ENCODE measurements around the gene BSX.
A peak's percentile ranks its signal among the peaks of the same experiment; 100 is the strongest.

The BSX gene

DNA sequence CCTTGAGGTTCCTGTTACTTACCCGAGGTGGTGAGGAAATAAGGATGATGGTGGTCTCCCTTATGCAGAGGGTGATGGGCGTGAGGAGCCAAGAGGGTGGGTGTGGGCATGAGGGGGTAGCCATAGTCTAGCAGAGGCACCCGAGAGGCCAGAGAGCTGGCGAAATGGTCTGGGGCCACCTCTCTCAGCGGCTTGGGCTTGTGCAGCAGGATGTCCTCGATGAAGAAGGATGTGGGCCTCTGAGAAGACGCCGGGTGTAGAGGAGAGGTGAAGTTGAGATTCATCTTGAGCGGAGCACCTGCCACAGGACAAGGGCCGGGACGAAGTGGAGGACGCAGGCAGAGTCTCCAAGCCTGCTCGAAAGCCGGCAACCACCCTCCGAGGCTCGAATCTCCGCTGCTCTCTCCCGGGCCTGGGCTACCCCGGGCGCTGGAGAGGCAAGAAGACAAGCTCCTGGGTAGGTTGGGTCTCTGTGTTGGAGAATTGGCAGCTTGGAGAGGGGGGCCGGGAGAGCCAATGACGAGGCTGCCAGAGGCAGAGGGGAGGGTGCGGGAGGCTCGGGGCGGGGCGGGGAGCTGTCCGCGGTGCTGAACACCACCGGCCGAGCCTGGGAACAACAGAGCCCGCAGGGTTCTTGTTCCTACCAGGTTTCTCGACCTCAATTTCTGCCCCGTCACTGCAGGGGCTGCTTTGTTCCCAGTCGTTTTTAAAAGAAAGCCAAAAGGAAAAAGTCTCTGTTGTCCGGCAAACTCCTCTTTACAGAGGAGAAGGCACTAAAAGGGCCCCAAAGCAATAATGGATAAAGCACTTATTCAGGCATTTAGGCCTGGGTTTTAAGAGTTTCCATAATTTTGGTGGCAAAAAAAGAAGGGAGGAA lies at the start of gene BSX:
Gene BSX, minus strand, starts transcription at position 447 of the 877 bp plus-strand sequence. Its CDS starts 163 bp downstream, at position 284.
- no peak for DNase-seq

DNA sequence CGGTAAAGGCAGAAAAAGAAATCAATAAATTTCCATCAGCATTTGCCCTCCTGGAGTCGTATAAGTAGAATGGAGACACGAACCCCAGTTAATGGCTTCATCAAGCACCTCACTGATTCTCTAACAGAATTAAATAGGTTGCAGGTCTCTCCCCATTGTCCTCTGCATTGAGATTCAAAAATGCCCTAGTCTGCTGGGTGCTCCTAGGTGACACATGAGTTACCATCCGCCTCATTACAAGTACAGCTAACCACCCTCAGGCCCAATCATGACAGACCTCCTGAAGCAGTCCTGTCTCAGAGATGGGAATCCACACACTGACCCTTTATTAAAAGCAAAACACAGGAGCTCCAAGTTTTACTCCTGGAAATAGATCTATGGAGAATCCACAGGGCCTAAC lies 48.9 kb upstream of the BSX start:
- no peak for DNase-seq

GRCh38 chr11:123020968-123021367 lies 39.3 kb upstream of the BSX start:
- DNase-seq = peak; percentile 59

- no peak for DNase-seq
Measured at GRCh38 chr11:123018702-123019101, 37.1 kb upstream of the BSX start.

DNA sequence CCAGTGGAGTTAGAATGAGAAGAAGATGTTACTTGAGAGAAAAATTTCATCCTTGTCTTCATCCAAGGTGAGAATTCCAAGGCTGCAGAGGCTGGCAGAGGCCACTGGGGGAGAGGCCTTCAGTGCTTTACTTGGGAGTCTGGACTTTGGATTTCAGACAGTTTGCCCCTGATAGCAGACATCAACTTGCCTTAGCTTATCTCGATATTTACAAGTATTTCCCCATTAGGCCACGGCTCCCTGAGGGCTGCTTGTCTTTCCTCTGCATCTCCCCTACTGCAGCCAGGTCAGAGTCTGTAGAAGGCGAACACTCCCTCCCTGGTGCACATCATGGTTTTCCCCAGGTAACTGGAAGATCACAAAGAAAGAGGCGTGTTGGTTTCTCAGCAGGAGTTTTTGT lies 29.9 kb upstream of the BSX start:
- no peak for DNase-seq

- no peak for DNase-seq
Measured at GRCh38 chr11:123006860-123007542, 25.4 kb upstream of the BSX start.

- no peak for DNase-seq
Measured at GRCh38 chr11:123000721-123001120, 19.1 kb upstream of the BSX start.

DNA sequence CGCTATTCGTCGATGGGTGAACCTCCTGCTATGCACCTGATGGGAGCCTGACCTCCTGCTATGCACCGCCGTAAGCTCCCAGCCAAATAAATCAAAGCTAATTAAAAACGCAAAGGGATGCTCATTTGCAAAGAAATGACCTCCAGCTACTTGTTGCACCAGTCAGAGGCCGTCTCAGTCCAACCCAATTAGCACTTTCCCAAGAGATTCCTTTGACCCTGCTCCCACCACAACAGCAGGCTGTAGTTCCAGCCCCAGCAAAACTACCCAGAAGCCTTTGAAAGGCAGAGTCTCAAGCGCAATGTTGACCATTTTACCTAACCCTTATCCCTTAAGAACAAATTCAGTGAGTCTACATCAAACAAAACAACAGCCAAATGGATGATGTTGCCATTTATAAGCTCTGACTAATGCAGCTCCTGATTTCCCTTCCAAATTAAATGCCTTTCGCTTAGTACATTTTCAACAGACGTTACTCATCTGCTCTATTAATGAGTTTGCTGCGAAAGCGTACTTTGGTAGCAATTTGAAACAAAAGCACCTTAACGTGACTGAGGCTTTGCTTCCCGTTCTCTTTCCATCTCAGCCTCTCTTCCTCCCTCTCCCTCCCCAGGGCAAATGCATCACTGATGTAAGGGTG lies 17.2 kb upstream of the BSX start:
- no peak for DNase-seq

- DNase-seq = no peak
Measured at GRCh38 chr11:122995526-122995925, 13.9 kb upstream of the BSX start.

- DNase-seq = no peak
Measured at GRCh38 chr11:122984186-122985011, 2.8 kb upstream of the BSX start.

DNA sequence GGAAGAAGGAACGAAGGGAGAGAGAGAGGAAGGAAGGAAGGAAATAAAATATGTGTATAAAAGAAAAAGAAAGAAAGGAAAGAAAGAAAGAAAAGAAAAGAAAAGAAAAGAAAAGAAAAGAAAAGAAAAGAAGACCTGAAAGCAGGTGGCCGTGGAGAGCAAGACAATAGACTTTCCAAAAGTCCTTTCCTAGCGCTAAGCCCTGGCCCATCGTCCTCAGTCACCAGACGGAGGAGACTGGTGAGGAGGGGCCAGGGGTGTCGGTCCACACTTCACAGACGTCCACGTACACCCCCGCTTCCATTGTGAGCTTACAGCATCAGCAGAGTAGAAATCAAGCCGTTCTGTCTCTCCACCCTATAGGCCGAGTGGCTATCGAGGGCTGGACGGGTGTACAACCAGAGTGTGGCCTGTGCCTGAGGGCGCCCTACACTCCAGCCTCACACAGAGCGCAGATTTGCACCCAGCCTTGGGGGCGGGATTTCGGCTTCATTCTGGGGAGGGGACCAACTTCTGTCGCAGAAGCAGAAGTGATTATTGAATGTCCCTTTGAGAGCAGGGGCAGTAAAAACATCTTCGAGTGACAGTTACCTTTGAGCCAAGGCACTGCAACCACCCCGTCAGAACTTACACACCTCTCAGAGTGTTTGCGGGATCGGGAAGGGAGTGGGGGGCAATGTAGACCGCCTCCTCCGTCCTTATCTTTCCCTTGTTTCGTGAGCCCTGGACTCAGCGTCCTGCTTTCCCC lies 2.0 kb upstream of the BSX start:
- DNase-seq = no peak

GRCh38 chr11:122979815-122980595 lies 1.6 kb downstream of the BSX start:
- DNase-seq = no peak

- no peak for DNase-seq
Measured at GRCh38 chr11:122979103-122979814, 2.4 kb downstream of the BSX start.

GRCh38 chr11:122978299-122978620 lies 3.4 kb downstream of the BSX start:
- DNase-seq = no peak

GRCh38 chr11:122977470-122978298 lies 4.0 kb downstream of the BSX start:
- no peak for DNase-seq

DNA sequence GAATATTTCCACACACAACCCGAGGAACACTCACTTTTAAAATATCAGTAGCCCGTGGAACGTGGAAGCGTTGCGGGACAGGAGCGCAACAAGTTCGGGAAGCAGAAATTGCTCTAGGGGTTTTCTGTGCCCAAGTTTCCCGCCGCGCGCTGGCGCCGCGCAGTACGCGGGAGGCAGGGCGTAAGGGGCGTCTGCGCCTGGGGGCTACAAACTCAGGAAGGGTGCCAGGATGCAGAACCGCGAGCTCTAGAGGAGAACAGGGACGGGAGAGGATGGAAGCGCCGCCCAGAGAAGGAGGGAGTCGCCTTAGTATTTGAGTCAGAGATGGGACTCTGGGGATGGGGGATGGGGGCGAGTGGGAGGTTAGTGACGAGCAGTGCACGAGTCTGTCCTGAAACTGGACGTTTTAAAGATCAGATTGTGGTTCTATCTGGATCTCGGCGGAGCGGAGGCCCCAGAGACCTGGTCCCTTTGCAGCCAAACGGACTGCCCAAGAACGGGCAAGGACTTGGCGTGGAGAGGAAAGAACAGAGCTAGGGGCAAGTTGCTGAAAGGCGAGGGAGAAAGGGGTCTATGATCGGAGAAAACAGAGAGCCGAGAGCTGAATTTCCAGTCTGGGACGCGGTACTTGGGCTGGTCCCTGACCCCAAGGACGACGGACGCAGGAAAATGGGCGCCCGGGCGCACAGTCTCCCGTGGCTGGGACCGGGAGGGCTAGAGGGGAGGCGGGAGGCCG lies 4.7 kb downstream of the BSX start:
- no peak for DNase-seq

DNA sequence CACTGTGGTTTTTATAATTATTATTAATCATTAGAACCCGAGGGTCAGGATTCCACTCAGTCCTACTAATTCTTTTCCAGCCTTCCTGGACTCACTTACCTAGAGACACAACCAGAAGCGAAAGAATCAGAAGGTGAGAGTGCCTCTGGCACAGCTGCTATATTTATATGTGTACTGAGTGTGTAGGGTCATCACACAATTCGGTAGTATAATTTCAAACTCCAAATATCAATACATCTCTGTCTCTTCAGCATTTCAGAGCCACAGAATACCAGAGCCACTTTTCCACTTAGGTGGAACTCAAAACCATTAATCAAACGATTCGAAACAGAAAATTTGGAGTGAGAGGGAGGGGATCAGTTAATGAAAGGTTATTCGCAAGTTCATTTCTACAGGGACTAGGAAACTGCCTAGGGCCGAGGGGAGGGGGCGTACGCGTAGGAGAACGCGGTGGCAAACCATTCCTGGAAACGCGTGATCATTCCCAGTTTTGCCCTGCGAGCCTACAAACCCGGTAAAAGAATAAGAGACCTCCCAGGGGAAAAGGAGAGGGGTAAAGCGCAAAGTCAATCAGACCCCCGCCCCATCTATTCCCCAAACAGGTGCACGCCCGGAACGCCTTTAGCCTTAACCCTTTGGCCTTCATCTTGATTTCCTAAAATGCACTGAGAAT lies 5.4 kb downstream of the BSX start:
- DNase-seq = no peak

DNA sequence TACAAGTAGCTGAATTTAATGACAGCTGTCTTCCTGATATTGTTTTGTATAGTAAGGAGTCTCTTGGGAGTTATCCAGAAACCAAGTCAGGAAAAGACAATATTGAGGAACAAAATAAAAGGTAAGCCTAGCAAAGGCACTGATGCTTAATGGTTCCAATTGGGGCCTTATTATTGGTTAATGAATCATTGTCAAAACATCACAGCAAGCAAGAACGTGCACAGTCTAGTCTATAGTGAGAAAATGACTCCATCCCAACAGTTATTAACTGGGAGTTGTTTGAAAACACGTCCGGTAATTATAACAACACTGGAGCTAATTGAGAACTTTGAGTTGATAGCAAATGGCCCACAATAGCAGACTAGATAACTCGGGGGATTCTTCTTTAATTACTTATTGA lies 17.7 kb downstream of the BSX start:
- DNase-seq = no peak

DNA sequence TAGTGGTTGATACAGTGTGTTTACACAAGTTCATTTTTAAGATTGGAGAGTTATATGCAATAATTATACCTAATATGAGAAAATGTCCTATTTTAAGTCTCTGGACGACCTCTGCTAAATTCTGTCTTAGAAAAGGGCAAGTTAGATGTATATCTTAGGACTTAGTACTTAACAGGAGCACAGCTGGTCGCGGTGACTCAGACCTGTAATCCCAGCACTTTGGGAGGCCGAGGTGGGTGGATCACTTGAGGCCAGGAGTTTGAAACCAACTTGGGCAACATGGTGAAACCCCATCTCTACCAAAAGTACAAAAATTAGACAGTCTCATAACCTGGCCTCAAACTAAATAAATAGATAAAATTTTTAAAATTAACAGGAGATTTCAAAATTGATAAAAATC lies 27.2 kb downstream of the BSX start:
- DNase-seq = no peak

Data from NCI-H146 (cell line).